ENCODE data around the gene PDE5A.
"Not testable (repeated sequence)": the region's sequence is repeated elsewhere in the genome, so short reads cannot be mapped to it uniquely, and the experiment has no call there.

The PDE5A gene

GRCh38 chr4:119508281-119508680 is 120.3 kb downstream of the PDE5A start:
- TF ChIP-seq ZNF274 (IDR thresholded peaks at IDR 0.05; ENCODE audit: low read depth, low read length): no peak
- H3K4me3 ChIP-seq (ENCODE audit: low read length): no peak overlapping the region

- no peak overlapping the region for H3K4me3 ChIP-seq (ENCODE audit: low read length)
- no peak for TF ChIP-seq ZNF274 (IDR thresholded peaks at IDR 0.05; ENCODE audit: low read depth, low read length)
These were observed 121.8 kb downstream of the PDE5A start for GRCh38 chr4:119506806-119507205.

GRCh38 chr4:119504616-119505015 is 124.0 kb downstream of the PDE5A start:
- TF ChIP-seq ZNF274 (IDR thresholded peaks at IDR 0.05; ENCODE audit: low read depth, low read length): no peak
- no peak overlapping the region for H3K4me3 ChIP-seq (ENCODE audit: low read length)

GRCh38 chr4:119501740-119502139 is 126.9 kb downstream of the PDE5A start:
- H3K4me3 ChIP-seq (ENCODE audit: low read length): no peak overlapping the region
- no peak for TF ChIP-seq ZNF274 (IDR thresholded peaks at IDR 0.05; ENCODE audit: low read depth, low read length)

GRCh38 chr4:119498527-119498926 is 130.1 kb downstream of the PDE5A start:
- H3K4me3 ChIP-seq (ENCODE audit: low read length): no peak overlapping the region
- no peak for TF ChIP-seq ZNF274 (IDR thresholded peaks at IDR 0.05; ENCODE audit: low read depth, low read length)

- H3K4me3 ChIP-seq (ENCODE audit: low read length): no peak overlapping the region
- TF ChIP-seq ZNF274 (IDR thresholded peaks at IDR 0.05; ENCODE audit: low read depth, low read length): no peak
These were observed 134.7 kb downstream of the PDE5A start for GRCh38 chr4:119493886-119494285.

GRCh38 chr4:119493419-119493818 is 135.2 kb downstream of the PDE5A start:
- TF ChIP-seq ZNF274 (IDR thresholded peaks at IDR 0.05; ENCODE audit: low read depth, low read length): no peak
- H3K4me3 ChIP-seq (ENCODE audit: low read length): no peak overlapping the region

GRCh38 chr4:119490335-119490734 is 138.3 kb downstream of the PDE5A start:
- TF ChIP-seq ZNF274 (IDR thresholded peaks at IDR 0.05; ENCODE audit: low read depth, low read length): no peak
- H3K4me3 ChIP-seq (ENCODE audit: low read length): no peak overlapping the region

- H3K4me3 ChIP-seq (ENCODE audit: low read length): no peak overlapping the region
- no peak for TF ChIP-seq ZNF274 (IDR thresholded peaks at IDR 0.05; ENCODE audit: low read depth, low read length)
These were observed 139.3 kb downstream of the PDE5A start for GRCh38 chr4:119489305-119489704.

GRCh38 chr4:119480331-119480730 is 148.3 kb downstream of the PDE5A start:
- H3K4me3 ChIP-seq (ENCODE audit: low read length): no peak overlapping the region

GRCh38 chr4:119479835-119480234 is 148.8 kb downstream of the PDE5A start:
- TF ChIP-seq ZNF274 (IDR thresholded peaks at IDR 0.05; ENCODE audit: low read depth, low read length): no peak
- no peak overlapping the region for H3K4me3 ChIP-seq (ENCODE audit: low read length)

More at GRCh38 chr4:119480331-119480730, 148.3 kb downstream of the PDE5A start:
- TF ChIP-seq ZNF274 (IDR thresholded peaks at IDR 0.05; ENCODE audit: low read depth, low read length): no peak

GRCh38 chr4:119479180-119479808 is 149.3 kb downstream of the PDE5A start:
- no peak for TF ChIP-seq ZNF274 (IDR thresholded peaks at IDR 0.05; ENCODE audit: low read depth, low read length)
- no peak overlapping the region for H3K4me3 ChIP-seq (ENCODE audit: low read length)

- no peak overlapping the region for H3K4me3 ChIP-seq (ENCODE audit: low read length)
- no peak for TF ChIP-seq ZNF274 (IDR thresholded peaks at IDR 0.05; ENCODE audit: low read depth, low read length)
These were observed 150.0 kb downstream of the PDE5A start for GRCh38 chr4:119478446-119479179.

GRCh38 chr4:119477412-119478053 is 151.1 kb downstream of the PDE5A start:
- no peak for TF ChIP-seq ZNF274 (IDR thresholded peaks at IDR 0.05; ENCODE audit: low read depth, low read length)
- H3K4me3 ChIP-seq (ENCODE audit: low read length): no peak overlapping the region

GRCh38 chr4:119471259-119471658 is 157.3 kb downstream of the PDE5A start:
- no peak overlapping the region for H3K4me3 ChIP-seq (ENCODE audit: low read length)
- TF ChIP-seq ZNF274 (IDR thresholded peaks at IDR 0.05; ENCODE audit: low read depth, low read length): no peak

GRCh38 chr4:119470737-119471063 is 157.9 kb downstream of the PDE5A start:
- H3K4me3 ChIP-seq (ENCODE audit: low read length): not testable (repeated sequence)

GRCh38 chr4:119470021-119470736 is 158.4 kb downstream of the PDE5A start:
- H3K4me3 ChIP-seq (ENCODE audit: low read length): not testable (repeated sequence)

- H3K4me3 ChIP-seq (ENCODE audit: low read length): not testable (repeated sequence)
These were observed 159.6 kb downstream of the PDE5A start for GRCh38 chr4:119469039-119469438.

GRCh38 chr4:119462733-119463132 is 165.9 kb downstream of the PDE5A start:
- H3K4me3 ChIP-seq (ENCODE audit: low read length): not testable (repeated sequence)

- peak overlapping the region; percentile 94 for H3K4me3 ChIP-seq (ENCODE audit: low read length)
These were observed 172.9 kb downstream of the PDE5A start for GRCh38 chr4:119455734-119456133.
